Psoas muscle (tissue), 8 donors: ENCODE results near the gene DDA1. TPM values are rescaled to one million over a fixed set of nuclear protein-coding genes. Genes with fewer than 3 reads are reported as not detected.
"Not testable (repeated sequence)": the region's sequence is repeated elsewhere in the genome, so short reads cannot be mapped to it uniquely, and the experiment has no call there.

ENCODE experiments used
- ATAC-seq, 4 donors: fragments of 200-7000 bp; cut with Tn5 transposase; one replicate each; pipeline ENCODE4 v1.9.1; 2020; ENCODE audit warnings: moderate library complexity in 3 of 4, mild to moderate bottlenecking in 2 of 4
- DNase-seq, 2 donors: peaks; one replicate each; pipeline ENCODE4 v3.0.0-alpha.2; 2020
- H3K27ac ChIP-seq: fragments of 200-600 bp; one replicate; pipeline ENCODE4 v1.8.0; 2022
- H3K27me3 ChIP-seq, 3 donors: fragments of 200-600 bp in 1 of 3; one replicate each; pipeline versions ENCODE4 v1.6.1 to v1.8.0; 2013 to 2022; ENCODE audit warnings: low read length in 2 of 3, mild to moderate bottlenecking in 2 of 3, moderate library complexity in 1 of 3; ENCODE audit not compliant: insufficient read depth in 3 of 3
- H3K36me3 ChIP-seq, 2 donors: fragments of 200-600 bp in 1 of 2; one replicate each; pipeline versions ENCODE4 v1.6.1 to v1.8.0; 2013 to 2022; ENCODE audit warnings: low read depth in 1 of 2, mild to moderate bottlenecking in 1 of 2, moderate library complexity in 1 of 2; ENCODE audit not compliant: insufficient read depth in 1 of 2
- H3K4me1 ChIP-seq: fragments of 200-600 bp; one replicate; pipeline ENCODE4 v1.8.0; 2022
- H3K4me3 ChIP-seq: fragments of 200-600 bp; one replicate; pipeline ENCODE4 v1.8.0; 2022; ENCODE audit warnings: mild to moderate bottlenecking
- H3K9me3 ChIP-seq: fragments of 200-600 bp; one replicate; pipeline ENCODE4 v1.8.0; 2022
- CTCF ChIP-seq: fragments of 200-600 bp; IDR thresholded peaks from one replicate; pipeline ENCODE4 v1.8.0; 2022; ENCODE audit warnings: antibody characterized with exemption
- WGBS, 3 donors: extraction: QIAGEN DNeasy Blood & Tissue Kit; methylation state at CpG; one replicate each; pipeline versions ENCODE4 v1.1.6 to v1.1.7; 2013; 5-methylcytosine and 5-hydroxymethylcytosine counted together
- intact Hi-C, 2 donors: fragments of 100-400 bp; cut with DNase I; formaldehyde crosslinking; loops; one replicate each; pipeline versions ENCODE4 v1.11.0 to v1.14.2; 2022
- polyA plus RNA-seq, 3 donors: library from polyadenylated mRNA; stranded (reverse); fragments of 200-250 nt; gene quantifications; one replicate each; pipeline ENCODE4 v1.2.3, GENCODE V29; 2013
- total RNA-seq, 4 donors: library from RNA; stranded (reverse); fragmentation: NEBNext Ultra II Directional in 2 of 4; extraction: Animal tissue kit (Norgen Biotek cat#: 25700) in 2 of 4; gene quantifications; one replicate each; pipeline versions ENCODE4 v1.2.1 to v1.2.4, GENCODE V29; 2021 to 2023
- donor health status: healthy with polysubstance abuse.
- donor health status: DM: no; HTN: no; CAD: no; lungs with moderate emphysema.
- donor health status: Bipolar disorder and iron deficiency.
- donor health status: healthy.
- donor health status: DM: yes; HTN: yes; CAD: no.
- donor health status: DM: no; HTN: no; CAD: no.
- donor health status: DM: no; HTN: no; CAD: no.
- donor health status: DM: yes; HTN: yes; CAD: no.

The DDA1 gene
- total and polyA plus RNA-seq, 7 donors, result 21.5 to 90.4 (median 35.4) TPM

GRCh38 chr19:17266975-17267788 is 42.2 kb upstream of the DDA1 start, which contains the start of gene BABAM1:
TSS of gene BABAM1 (plus strand) at chr19:17267443. CDS start at chr19:17268807, 1,364 bp downstream.
- no peak for TF ChIP-seq CTCF
- Histone ChIP-seq H3K27me3 (no peaks in the 10 kb centered on the region), H3K9me3 (no peaks in the 10 kb centered on the region), H3K4me3 (peak within 1 kb of the TSS; percentile 89), H3K27ac (peak within 1 kb of the TSS; percentile 79), H3K36me3 (peaks cover 3 to 29% of the 10 kb centered on the region in 2 donors), H3K4me1 (peaks cover 7% of the 10 kb centered on the region)
- DNase-seq (peak; percentile 93 to 96), ATAC-seq (peak; percentile 96 to 99 (median 97))
- intact Hi-C loops, result loop anchor here in 1 of 2 donors (2.0 kb wide), 1 partner anchor 52 kb away; the partner anchor contains the start of gene USE1
- 0% methylated on average over 27 of the region's 27 CpGs for WGBS, 3 donors

GRCh38 chr19:17268754-17269153 is 40.6 kb upstream of the DDA1 start:
- DNase-seq, result no peak
- no peak for TF ChIP-seq CTCF
- Histone ChIP-seq H3K27ac (no peak overlapping the region), H3K4me1 (peaks cover 7% of the 10 kb centered on the region), H3K36me3 (peaks cover 3 to 45% of the 10 kb centered on the region in 2 donors), H3K27me3 (no peaks in the 10 kb centered on the region), H3K4me3 (no peak overlapping the region), H3K9me3 (no peaks in the 10 kb centered on the region)
- intact Hi-C loops, result no loop called here
- no peak for ATAC-seq
- 89 to 91% (median 91%) methylated on average over 13 of the region's 13 CpGs for WGBS, 3 donors

- H3K9me3 ChIP-seq, H3K27me3 ChIP-seq, H3K27ac ChIP-seq, H3K4me1 ChIP-seq, H3K4me3 ChIP-seq, intact Hi-C loops, DNase-seq, ATAC-seq: not testable (repeated sequence)
- H3K36me3 ChIP-seq, result peaks cover 10 to 91% of the 10 kb centered on the region in 2 donors
- 96 to 98% (median 98%) methylated on average over 3 of the region's 3 CpGs for WGBS, 3 donors
Measured at GRCh38 chr19:17274892-17275291, 34.5 kb upstream of the DDA1 start.

GRCh38 chr19:17275441-17276175 is 33.8 kb upstream of the DDA1 start:
- Histone ChIP-seq H3K4me1 (no peaks in the 10 kb centered on the region), H3K27me3 (no peaks in the 10 kb centered on the region), H3K27ac (no peak overlapping the region), H3K4me3 (no peak overlapping the region), H3K9me3 (no peaks in the 10 kb centered on the region), H3K36me3 (peaks cover 10 to 86% of the 10 kb centered on the region in 2 donors)
- ATAC-seq, result no peak
- 80 to 90% (median 86%) methylated on average over 19 of the region's 19 CpGs for WGBS, 3 donors
- no peak for DNase-seq
- TF ChIP-seq CTCF, result no peak
- intact Hi-C loops, result no loop called here

- no peak for DNase-seq
- Histone ChIP-seq H3K9me3 (no peaks in the 10 kb centered on the region), H3K36me3 (peaks cover 0 to 49% of the 10 kb centered on the region in 2 donors), H3K4me3 (no peak overlapping the region), H3K4me1 (peaks cover 4% of the 10 kb centered on the region), H3K27ac (no peak overlapping the region), H3K27me3 (peaks cover 0 to 16% (median 7%) of the 10 kb centered on the region in 3 donors)
- ATAC-seq, result no peak
- no peak for TF ChIP-seq CTCF
- intact Hi-C loops, result no loop called here
- WGBS, 3 donors, result 64 to 86% (median 75%) methylated on average over 3 of the region's 3 CpGs
Measured at GRCh38 chr19:17279436-17279835, 29.9 kb upstream of the DDA1 start.
